ENCODE data around the gene THEMIS2.

DNA sequence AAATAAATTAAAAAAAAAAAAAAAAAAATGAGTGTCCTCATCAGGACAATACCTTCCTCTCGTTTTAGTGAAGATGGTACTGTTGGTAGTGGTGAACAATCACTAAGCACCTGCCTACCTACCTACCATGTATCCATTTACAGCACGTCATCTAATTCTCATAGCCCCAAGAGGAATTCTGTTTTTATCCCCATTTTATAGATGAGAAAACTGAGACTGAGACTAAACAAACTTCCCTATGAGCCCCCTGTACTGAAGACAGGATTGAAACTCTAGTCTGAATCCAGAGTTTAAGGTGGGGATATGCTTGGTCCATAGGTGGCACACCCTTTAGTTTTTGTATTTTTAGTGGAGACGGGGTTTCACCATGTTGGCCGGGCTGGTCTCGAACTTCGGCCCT, 17.3 kb upstream of the THEMIS2 start:
- TF ChIP-seq, protein P1, sequence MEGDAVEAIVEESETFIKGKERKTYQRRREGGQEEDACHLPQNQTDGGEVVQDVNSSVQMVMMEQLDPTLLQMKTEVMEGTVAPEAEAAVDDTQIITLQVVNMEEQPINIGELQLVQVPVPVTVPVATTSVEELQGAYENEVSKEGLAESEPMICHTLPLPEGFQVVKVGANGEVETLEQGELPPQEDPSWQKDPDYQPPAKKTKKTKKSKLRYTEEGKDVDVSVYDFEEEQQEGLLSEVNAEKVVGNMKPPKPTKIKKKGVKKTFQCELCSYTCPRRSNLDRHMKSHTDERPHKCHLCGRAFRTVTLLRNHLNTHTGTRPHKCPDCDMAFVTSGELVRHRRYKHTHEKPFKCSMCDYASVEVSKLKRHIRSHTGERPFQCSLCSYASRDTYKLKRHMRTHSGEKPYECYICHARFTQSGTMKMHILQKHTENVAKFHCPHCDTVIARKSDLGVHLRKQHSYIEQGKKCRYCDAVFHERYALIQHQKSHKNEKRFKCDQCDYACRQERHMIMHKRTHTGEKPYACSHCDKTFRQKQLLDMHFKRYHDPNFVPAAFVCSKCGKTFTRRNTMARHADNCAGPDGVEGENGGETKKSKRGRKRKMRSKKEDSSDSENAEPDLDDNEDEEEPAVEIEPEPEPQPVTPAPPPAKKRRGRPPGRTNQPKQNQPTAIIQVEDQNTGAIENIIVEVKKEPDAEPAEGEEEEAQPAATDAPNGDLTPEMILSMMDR (IDR thresholded peaks at IDR 0.05; ENCODE audit: borderline replicate concordance, extremely low read depth, low read length, poor library complexity, severe bottlenecking) = no peak
- TF ChIP-seq EZH2 (IDR thresholded peaks at IDR 0.05; ENCODE audit: borderline replicate concordance, low read depth, low read length, severe bottlenecking) = no peak

All from DND-41 (cell line).